Heart left ventricle (tissue), 13 donors: ENCODE measurements around the gene KRI1.

ENCODE experiments used
- CTCF ChIP-seq, 12 donors: fragments of 200-600 bp; sonication (generic) in 4 of 12; IDR thresholded peaks; one replicate each; pipeline versions ENCODE4 v1.5.0 to v1.8.0; 2018 to 2022; ENCODE audit warnings: antibody characterized with exemption in 12 of 12, mild to moderate bottlenecking in 5 of 12
- POLR2A ChIP-seq, 2 donors: fragments of 450-650 bp; IDR thresholded peaks; one replicate each; pipeline ENCODE4 v1.6.1; 2017; ENCODE audit warnings: antibody characterized with exemption in 2 of 2, mild to moderate bottlenecking in 2 of 2, moderate library complexity in 2 of 2
- donor health status: ischemic (EF 13 %, LVEDD 7.1; RV severe dilation, severe dysfunction).
- donor health status: DM: no; HTN: yes; CAD: no.
- donor health status: DM: no; HTN: no; CAD: no.
- donor health status: ischemic (EF 25% LVEDD 6.9; RV normal size, moderate dysfunction).
- donor health status: ischemic (EF 25% LVEDD 5.7; RV mildly dilated, moderate dysfunction).
- donor health status: ischemic (EF 35%, LVEDD 5.7; RV mildly dilated, moderate dysfunction).
- donor health status: nonischemic (EF 11% LVEDD 7.7; RV severe dilation, severe dysfunction).
- donor health status: DM: yes; HTN: yes; CAD: no.
- donor health status: PGD.
- donor health status: ischemic (EF 29% LVEDD 5.4; RV normal size, mild dysfunction).
- donor health status: nonischemic (EF 23%, LVEDD 6.1; RV moderate dilation, normal function).

GRCh38 chr19:10603873-10604459 lies 38.2 kb upstream of the KRI1 start:
- TF ChIP-seq CTCF (IDR thresholded peaks at IDR 0.05) = no peak
- no peak for TF ChIP-seq POLR2A (IDR thresholded peaks at IDR 0.05)
